22Rv1 (cell line): ENCODE measurements around the gene SLC6A6.

ENCODE experiments used
- H3K27ac ChIP-seq: fragments of 450-650 bp; 2 replicates; pipeline ENCODE4 v1.5.1; 2017
- ZFX ChIP-seq: fragments of 450-650 bp; IDR thresholded peaks from 2 replicates; pipeline ENCODE4 v1.6.1; 2017; ENCODE audit warnings: antibody characterized with exemption, borderline replicate concordance
- TF ChIP-seq, protein P1 (sequence below): fragments of 450-650 bp; IDR thresholded peaks from 2 replicates; pipeline ENCODE4 v1.5.1; 2017; ENCODE audit warnings: mild to moderate bottlenecking

Gene SLC6A6

DNA sequence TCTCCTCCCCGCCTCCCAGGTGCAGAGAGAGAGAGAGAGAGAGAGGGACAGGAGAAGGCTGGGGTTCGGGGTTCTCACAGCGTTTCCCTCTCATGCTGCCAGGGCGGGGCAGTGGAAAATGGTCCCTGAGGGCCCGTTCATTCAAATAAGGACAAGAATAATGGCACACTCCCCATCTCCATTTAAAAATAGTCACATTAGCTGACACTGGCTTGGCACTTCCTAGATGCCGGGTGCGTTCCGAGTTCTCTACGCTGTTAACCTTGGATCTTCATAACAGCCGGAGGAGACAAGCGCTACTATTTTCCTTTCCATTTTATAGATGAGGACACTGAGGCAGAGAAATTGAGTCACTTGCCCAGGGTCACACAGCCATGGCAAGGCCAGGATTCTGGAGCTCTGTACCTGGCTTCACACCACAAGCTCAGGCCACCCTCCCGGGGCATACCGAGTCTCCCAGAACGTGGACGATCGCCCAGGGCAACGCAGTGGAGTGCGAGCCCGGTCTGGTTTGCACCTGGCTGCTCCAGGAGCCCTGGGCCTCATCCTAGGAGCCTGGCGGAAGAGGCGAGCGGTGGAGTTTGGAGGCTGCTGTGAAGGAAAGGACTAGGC is 608 bp upstream of the SLC6A6 start:
- TF ChIP-seq ZFX, result no peak
- TF ChIP-seq, protein P1, sequence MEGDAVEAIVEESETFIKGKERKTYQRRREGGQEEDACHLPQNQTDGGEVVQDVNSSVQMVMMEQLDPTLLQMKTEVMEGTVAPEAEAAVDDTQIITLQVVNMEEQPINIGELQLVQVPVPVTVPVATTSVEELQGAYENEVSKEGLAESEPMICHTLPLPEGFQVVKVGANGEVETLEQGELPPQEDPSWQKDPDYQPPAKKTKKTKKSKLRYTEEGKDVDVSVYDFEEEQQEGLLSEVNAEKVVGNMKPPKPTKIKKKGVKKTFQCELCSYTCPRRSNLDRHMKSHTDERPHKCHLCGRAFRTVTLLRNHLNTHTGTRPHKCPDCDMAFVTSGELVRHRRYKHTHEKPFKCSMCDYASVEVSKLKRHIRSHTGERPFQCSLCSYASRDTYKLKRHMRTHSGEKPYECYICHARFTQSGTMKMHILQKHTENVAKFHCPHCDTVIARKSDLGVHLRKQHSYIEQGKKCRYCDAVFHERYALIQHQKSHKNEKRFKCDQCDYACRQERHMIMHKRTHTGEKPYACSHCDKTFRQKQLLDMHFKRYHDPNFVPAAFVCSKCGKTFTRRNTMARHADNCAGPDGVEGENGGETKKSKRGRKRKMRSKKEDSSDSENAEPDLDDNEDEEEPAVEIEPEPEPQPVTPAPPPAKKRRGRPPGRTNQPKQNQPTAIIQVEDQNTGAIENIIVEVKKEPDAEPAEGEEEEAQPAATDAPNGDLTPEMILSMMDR, result no peak
- peak overlapping the region; percentile 81 for H3K27ac ChIP-seq

DNA sequence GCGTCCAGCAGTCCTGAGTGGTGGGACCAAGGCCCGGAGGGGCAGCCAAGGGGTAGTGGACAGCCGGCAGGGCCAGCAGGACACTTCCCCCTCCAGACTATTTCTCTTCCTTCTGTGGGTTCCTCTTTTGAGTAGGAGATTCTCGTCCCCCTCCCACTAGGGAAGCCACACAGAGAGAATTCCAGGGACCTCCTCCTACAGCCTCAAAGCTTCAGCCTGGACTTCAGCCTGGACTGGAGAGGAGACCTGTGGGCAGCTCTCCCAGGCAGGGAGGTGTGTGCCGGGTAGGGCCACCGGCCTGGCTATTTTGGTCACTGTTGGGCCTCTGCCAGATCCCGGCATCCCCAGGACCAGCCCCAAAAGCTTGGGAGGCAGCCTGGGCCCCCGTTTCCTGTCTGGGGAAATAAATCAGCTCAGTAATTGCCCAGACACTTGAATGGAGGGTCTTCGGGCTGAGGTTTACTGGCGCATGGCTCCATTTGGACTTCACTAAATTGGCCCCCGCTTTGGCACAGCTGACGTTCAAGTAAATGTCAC is 1.3 kb downstream of the SLC6A6 start:
- TF ChIP-seq ZFX, result no peak
- TF ChIP-seq, protein P1, result no peak
- no peak overlapping the region for H3K27ac ChIP-seq

DNA sequence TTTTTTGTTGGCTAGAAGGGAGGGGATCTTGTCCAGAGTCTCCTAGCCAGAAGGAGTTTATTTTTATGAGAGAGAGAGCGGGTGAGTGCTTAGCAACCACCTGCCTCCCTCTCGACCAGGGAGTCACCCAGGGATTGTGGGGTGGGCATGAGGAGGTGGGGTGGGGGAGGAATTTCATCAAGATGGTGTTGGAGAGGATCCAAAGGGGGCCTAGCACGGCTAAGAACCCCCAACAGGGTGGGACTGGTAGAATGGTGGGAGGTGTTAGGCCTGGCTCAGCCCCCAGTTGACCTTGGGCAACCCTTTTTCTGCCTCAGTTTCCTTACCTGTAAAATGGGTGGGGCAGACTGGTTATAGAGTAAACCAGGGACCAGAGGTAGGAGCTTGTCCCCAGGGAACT is 1.8 kb downstream of the SLC6A6 start:
- TF ChIP-seq, protein P1, result no peak
- no peak for TF ChIP-seq ZFX
- H3K27ac ChIP-seq, result no peak overlapping the region

DNA sequence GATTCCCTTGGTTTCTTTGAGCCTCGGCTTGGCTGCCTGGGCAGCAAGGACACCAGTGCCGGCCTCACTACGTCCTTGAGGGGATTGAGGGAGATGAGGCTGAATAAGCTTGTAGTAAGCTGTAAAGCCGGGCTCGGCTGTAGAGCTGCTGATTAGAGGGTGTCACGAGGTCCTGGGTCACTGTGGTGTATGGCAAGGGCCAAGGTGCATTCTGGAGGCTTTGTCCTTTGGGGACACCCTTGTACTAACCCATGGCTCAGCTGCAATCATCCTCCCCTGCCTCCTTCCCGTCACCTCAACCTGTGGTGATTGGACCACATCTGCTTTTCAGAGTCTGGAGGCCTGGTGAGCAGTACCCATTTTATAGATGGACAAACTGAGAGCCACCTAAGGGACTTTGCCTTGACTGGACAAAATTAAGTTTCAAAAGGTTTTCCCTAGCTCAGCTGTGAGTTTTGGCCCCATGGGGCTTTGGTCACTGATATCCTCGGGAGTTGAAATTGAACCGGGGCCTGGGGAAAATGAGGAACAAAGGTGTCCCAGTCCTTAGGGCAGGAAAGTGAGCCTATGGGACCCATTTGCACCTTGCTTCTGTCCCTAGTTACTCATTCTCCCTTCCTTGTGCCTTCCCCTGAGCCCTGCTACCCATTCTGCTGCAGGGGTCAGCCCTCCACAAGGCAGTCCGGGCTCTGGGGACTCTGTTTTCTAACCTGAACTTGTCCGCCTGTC is 2.4 kb downstream of the SLC6A6 start:
- TF ChIP-seq, protein P1, result no peak
- TF ChIP-seq ZFX, result no peak
- H3K27ac ChIP-seq, result no peak overlapping the region

DNA sequence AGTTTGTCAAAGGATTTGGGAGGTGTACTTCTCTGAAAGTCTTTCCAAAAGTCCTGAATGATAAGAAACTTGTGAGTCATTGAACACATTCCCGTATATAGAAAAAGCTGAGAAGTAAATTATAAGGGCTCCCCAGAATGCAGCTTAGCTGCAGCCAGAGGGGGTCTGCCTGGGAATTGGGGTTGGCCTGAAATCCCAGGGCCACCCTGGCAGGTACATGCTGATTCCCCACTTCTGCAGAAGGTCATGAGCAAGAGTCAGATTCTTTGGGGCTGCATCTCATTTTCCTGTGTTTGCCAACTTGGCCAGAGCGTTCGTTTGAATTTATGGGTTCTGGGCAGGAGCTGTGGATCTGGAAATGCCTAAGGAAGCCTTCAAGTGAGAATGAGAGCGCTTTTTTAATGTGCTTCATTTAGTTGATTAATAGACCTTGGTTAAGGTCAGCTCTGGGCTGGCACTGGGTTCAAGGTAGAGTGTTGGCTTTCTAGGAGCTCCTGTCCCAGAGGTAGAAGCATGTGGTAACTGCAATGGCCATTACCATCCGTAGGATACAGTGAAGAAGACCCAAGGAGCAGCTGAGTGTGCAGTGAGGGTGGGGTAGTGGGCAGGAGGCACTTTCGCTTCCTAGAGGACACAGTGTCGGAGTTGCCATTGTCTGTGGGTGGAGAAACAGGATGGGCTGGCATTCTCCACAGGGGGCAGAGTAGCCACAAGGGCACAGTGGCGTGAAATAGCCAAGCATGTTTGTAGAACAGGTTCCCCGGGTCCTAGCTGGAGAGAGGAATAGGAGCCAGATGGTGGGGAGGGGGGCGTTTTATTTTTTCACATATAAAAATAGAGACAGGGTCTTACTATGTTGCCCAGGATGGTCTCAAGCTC is 3.2 kb downstream of the SLC6A6 start:
- no peak overlapping the region for H3K27ac ChIP-seq
- TF ChIP-seq, protein P1, result no peak
- no peak for TF ChIP-seq ZFX

DNA sequence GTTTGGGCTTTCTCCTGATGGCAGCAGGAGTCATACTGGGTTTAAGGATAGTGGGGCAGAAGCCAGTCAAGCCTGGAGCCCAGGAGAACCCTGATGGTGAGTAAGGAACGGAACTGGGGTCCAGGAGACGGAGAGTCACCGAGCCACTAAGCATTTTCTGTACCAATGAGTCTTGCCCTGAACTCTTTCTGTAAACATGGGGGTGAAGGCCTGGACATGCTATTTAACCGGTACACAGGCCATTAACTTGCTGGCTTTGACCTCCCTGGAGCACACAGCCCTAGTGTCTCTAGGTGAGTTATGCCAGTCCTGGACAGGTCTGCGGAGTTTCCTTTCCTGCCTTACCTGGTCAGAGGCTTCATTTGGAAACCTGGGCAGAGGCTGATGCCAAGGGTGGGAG is 3.9 kb downstream of the SLC6A6 start:
- H3K27ac ChIP-seq, result no peak overlapping the region
- TF ChIP-seq, protein P1, result no peak
- TF ChIP-seq ZFX, result no peak
